ENCODE results near the gene C2.

GRCh38 chr6:31947864-31948263, 20.3 kb downstream of the C2 start:
- TF ChIP-seq CTCF (IDR thresholded peaks at IDR 0.05), result no peak
- TF ChIP-seq POLR2A (IDR thresholded peaks at IDR 0.05), result no peak
